K562 (cell line): ENCODE data around the gene MRPS35. TPM values are rescaled to one million over a fixed set of nuclear protein-coding genes. Genes with fewer than 3 reads are reported as not detected.

ENCODE experiments used
- ARNT ChIP-seq, 2 experiments: fragments of 450-650 bp; IDR thresholded peaks; 2 replicates each; pipeline ENCODE4 v1.6.1; 2016; ENCODE audit warnings: mild to moderate bottlenecking in 1 of 2
- CHD1 ChIP-seq: fragments of 200-600 bp; sonication (generic); IDR thresholded peaks from one replicate; pipeline ENCODE4 v1.6.1; 2012; ENCODE audit warnings: mild to moderate bottlenecking, moderate library complexity, low read length, inconsistent platforms
- HIVEP1 ChIP-seq: fragments of 250-450 bp; sonication (Bioruptor Pico); IDR thresholded peaks from 2 replicates; pipeline ENCODE4 v1.4.0; 2020; ENCODE audit warnings: mild to moderate bottlenecking
- L3MBTL2 ChIP-seq: fragments of 450-650 bp; IDR thresholded peaks from 2 replicates; pipeline ENCODE4 v1.6.1; 2016; ENCODE audit warnings: mild to moderate bottlenecking, moderate library complexity
- LCOR ChIP-seq: sonication (generic); formaldehyde crosslinking; IDR thresholded peaks from 2 replicates; pipeline ENCODE4 v1.8.0; 2022; ENCODE audit warnings: mild to moderate bottlenecking, missing genetic modification reagents
- MAZ ChIP-seq, 2 experiments: fragments of 450-650 bp in 1 of 2; sonication (generic) in 1 of 2; formaldehyde crosslinking; IDR thresholded peaks in 1 of 2; conservative IDR thresholded peaks in 1 of 2; 2 replicates each; pipeline versions ENCODE4 v1.4.0 to v1.5.0; 2020; ENCODE audit warnings: mild to moderate bottlenecking in 1 of 2, missing genetic modification reagents in 1 of 2
- MECOM ChIP-seq: fragments of 250-450 bp; sonication (Bioruptor Pico); IDR thresholded peaks from 2 replicates; pipeline ENCODE4 v1.8.0; 2022; ENCODE audit warnings: inconsistent platforms
- POLR2B ChIP-seq: fragments of 450-650 bp; IDR thresholded peaks from 2 replicates; pipeline ENCODE4 v1.6.1; 2018; ENCODE audit warnings: low read depth; ENCODE audit not compliant: partially characterized antibody
- SPI1 ChIP-seq: IDR thresholded peaks from 2 replicates; pipeline ENCODE4 v1.6.1; 2011; ENCODE audit warnings: low read depth, low read length, control low read depth, borderline replicate concordance
- ZBTB1 ChIP-seq: sonication (generic); formaldehyde crosslinking; IDR thresholded peaks from 2 replicates; pipeline ENCODE4 v1.8.1; 2023; ENCODE audit warnings: missing genetic modification reagents, low read depth, mild to moderate bottlenecking, borderline replicate concordance
- ZFX ChIP-seq: sonication (generic); formaldehyde crosslinking; IDR thresholded peaks from 2 replicates; pipeline ENCODE4 v1.8.0; 2022; ENCODE audit warnings: mild to moderate bottlenecking, missing genetic modification reagents, moderate library complexity
- polyA plus RNA-seq, 8 experiments: library from polyadenylated mRNA; depleted of rRNA in 4 of 8; stranded (reverse) in 5 of 8; unstranded in 3 of 8; fragments of >200 nt; fragmentation: Nextera tagmentation in 2 of 8; fragmentation: Illumina TruSeq in 1 of 8; extraction: Ambion mirVana in 2 of 8; extraction: Trizol in 1 of 8; gene quantifications; 2 replicates each; pipeline versions ENCODE4 v1.2.1 to v1.2.3, GENCODE V29; 2011 to 2014; ENCODE audit warnings: inconsistent platforms in 1 of 8, missing spikeins in 1 of 8
- total RNA-seq, 7 experiments: library from RNA; depleted of rRNA in 6 of 7; stranded (reverse); fragments of >200 nt in 6 of 7; fragmentation: Illumina TruSeq in 2 of 7; extraction: Trizol in 2 of 7; gene quantifications; 2 replicates each; pipeline versions ENCODE4 v1.2.1 to v1.2.3, GENCODE V29; 2011 to 2021; ENCODE audit warnings: low replicate concordance in 1 of 7
- TF ChIP-seq, protein P1 (sequence below): fragments of 450-650 bp; IDR thresholded peaks from 2 replicates; pipeline ENCODE4 v1.6.1; 2017; ENCODE audit warnings: antibody characterized with exemption, mild to moderate bottlenecking
- TF ChIP-seq, protein P2 (sequence below): sonication (generic); formaldehyde crosslinking; IDR thresholded peaks from 2 replicates; pipeline ENCODE4 v1.8.0; 2023; ENCODE audit warnings: mild to moderate bottlenecking, missing genetic modification reagents

Gene MRPS35
- total and polyA plus RNA-seq, 9 of the 15 experiments (the other 6 are each of a cell fraction or from before 2014, with no cell fraction given), result 79.0 to 183 (median 114) TPM

- TF ChIP-seq, protein P1, sequence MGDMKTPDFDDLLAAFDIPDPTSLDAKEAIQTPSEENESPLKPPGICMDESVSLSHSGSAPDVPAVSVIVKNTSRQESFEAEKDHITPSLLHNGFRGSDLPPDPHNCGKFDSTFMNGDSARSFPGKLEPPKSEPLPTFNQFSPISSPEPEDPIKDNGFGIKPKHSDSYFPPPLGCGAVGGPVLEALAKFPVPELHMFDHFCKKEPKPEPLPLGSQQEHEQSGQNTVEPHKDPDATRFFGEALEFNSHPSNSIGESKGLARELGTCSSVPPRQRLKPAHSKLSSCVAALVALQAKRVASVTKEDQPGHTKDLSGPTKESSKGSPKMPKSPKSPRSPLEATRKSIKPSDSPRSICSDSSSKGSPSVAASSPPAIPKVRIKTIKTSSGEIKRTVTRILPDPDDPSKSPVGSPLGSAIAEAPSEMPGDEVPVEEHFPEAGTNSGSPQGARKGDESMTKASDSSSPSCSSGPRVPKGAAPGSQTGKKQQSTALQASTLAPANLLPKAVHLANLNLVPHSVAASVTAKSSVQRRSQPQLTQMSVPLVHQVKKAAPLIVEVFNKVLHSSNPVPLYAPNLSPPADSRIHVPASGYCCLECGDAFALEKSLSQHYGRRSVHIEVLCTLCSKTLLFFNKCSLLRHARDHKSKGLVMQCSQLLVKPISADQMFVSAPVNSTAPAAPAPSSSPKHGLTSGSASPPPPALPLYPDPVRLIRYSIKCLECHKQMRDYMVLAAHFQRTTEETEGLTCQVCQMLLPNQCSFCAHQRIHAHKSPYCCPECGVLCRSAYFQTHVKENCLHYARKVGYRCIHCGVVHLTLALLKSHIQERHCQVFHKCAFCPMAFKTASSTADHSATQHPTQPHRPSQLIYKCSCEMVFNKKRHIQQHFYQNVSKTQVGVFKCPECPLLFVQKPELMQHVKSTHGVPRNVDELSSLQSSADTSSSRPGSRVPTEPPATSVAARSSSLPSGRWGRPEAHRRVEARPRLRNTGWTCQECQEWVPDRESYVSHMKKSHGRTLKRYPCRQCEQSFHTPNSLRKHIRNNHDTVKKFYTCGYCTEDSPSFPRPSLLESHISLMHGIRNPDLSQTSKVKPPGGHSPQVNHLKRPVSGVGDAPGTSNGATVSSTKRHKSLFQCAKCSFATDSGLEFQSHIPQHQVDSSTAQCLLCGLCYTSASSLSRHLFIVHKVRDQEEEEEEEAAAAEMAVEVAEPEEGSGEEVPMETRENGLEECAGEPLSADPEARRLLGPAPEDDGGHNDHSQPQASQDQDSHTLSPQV, result peak; percentile 70
- TF ChIP-seq MAZ (CRISPR knock-in tag; conservative IDR thresholded peaks at IDR 0.05 in 1 of 2, IDR thresholded peaks at IDR 0.05 in 1 of 2) (peak in 1 of 2 experiments; percentile 67; a peak in 3 of 4 replicates), ZBTB1 (CRISPR knock-in tag) (0 out of 2 replicates have a peak, but pooled peaks have one; percentile 54), MECOM (CRISPR knock-in tag) (no peak), HIVEP1 (CRISPR knock-in tag) (0 out of 2 replicates have a peak, but pooled peaks have one; percentile 20), ZFX (CRISPR knock-in tag) (peak; percentile 95), CHD1 (peak; percentile 62), SPI1 (0 out of 2 replicates have a peak, but pooled peaks have one; percentile 7), L3MBTL2 (peak; percentile 80), ARNT (IDR thresholded peaks at IDR 0.05) (no peak), POLR2B (no peak), LCOR (CRISPR knock-in tag) (0 out of 2 replicates have a peak, but pooled peaks have one; percentile 29)
- TF ChIP-seq, protein P2, sequence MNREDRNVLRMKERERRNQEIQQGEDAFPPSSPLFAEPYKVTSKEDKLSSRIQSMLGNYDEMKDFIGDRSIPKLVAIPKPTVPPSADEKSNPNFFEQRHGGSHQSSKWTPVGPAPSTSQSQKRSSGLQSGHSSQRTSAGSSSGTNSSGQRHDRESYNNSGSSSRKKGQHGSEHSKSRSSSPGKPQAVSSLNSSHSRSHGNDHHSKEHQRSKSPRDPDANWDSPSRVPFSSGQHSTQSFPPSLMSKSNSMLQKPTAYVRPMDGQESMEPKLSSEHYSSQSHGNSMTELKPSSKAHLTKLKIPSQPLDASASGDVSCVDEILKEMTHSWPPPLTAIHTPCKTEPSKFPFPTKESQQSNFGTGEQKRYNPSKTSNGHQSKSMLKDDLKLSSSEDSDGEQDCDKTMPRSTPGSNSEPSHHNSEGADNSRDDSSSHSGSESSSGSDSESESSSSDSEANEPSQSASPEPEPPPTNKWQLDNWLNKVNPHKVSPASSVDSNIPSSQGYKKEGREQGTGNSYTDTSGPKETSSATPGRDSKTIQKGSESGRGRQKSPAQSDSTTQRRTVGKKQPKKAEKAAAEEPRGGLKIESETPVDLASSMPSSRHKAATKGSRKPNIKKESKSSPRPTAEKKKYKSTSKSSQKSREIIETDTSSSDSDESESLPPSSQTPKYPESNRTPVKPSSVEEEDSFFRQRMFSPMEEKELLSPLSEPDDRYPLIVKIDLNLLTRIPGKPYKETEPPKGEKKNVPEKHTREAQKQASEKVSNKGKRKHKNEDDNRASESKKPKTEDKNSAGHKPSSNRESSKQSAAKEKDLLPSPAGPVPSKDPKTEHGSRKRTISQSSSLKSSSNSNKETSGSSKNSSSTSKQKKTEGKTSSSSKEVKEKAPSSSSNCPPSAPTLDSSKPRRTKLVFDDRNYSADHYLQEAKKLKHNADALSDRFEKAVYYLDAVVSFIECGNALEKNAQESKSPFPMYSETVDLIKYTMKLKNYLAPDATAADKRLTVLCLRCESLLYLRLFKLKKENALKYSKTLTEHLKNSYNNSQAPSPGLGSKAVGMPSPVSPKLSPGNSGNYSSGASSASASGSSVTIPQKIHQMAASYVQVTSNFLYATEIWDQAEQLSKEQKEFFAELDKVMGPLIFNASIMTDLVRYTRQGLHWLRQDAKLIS (CRISPR knock-in tag), result peak; percentile 84; the same call in 1 of the 2 replicates
These were observed 69.4 kb downstream of the MRPS35 start, which contains the start of the genes KLHL42 and MANSC4 (continued) for GRCh38 chr12:27779920-27780611.
